ENCODE data around the gene XIAP.
"Not testable (repeated sequence)": the region's sequence is repeated elsewhere in the genome, so short reads cannot be mapped to it uniquely, and the experiment has no call there.

Gene XIAP

DNA sequence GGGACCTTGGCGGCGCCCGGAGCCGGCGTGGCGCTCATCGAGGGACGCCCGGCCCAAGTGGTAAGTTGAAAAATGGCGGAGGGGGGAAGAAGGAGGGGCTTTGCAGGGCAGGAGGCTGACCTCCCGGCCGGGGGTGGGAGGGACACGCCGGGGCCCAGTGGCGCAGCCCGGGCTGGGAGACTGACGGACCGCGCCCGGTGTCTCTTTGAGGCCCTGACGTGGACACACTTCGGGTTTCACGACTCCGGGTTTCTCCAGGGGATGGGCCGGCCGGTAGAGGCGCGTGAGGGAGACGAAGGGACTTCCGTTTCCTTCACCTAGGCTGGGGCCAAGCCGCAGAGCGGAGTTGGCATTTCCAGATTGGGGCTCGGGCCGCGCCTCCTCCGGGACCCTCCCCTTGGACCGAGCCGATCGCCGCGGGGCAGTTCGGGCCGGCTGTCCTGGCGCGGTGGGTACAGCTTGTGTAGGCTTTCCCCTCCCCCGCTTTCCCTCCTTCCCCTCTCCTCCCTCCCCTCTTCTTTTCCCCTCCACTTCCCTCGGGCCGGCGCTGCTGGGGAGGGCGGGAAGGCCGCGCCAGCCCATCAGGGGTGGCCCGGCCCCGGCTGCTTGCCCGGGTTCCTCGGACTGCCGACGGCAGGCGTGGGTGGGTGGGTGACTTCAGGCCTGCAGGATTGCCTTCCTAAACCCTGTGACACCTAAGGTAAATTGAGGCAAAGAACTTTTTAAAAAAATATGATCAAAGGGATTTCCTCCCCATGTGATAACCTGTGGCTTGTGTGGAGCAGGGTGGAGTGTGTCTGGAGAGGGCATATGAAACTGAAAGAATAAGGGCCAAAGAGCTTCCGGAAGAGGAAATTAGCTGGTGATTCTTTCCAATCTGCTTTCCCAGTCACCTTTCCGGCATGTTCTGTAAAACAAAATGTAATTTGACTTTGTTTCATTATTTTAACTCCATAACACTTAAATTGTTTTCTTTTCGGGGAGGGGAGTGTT lies at the start of gene XIAP:
XIAP (plus strand) TSS at position 208 of the 993 bp plus-strand sequence. CDS start 25,610 bp downstream, outside the sequence.
- DNase-seq, result peak; percentile 89

DNA sequence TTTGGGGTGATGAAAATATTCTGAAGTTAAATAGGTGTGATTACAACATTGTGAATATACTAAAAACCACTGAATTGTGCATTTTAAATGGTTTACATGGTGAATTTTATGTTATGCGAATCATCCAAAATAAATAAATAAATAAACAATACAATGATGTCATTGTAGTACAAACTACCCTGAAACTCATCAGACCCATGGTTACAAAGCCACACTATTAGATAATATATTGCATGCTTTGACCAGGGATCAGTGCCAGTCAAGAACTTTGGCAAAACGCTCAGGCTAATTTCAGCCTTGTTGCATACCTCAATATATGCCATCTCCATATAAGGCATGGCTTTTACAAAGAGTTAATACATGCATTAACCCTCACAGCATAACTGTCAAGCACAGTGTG lies 45.5 kb upstream of the XIAP start:
- no peak for DNase-seq

DNA sequence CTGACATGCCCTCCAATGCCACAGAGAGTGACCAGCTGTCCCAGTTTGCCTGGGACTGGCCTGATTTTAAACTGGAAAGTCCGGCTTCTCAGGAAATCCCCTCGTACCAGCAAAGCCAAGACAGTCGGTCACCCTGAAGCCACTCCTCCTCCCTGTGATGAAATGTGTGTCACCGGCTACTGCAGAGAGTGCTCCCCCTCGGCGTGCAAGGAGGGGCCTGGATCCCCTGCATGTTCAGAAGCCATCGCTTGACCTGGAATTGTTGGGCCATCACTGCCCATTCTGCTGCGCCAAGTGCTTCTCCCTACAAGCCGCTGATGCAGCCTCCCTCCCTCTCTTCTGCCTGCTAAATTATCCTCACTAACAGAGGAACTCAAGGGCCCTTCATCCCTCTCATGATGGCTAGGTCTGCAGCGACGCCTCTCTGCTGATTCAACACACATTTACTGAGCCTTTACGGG lies 44.9 kb upstream of the XIAP start:
- DNase-seq, result not testable (repeated sequence)

DNA sequence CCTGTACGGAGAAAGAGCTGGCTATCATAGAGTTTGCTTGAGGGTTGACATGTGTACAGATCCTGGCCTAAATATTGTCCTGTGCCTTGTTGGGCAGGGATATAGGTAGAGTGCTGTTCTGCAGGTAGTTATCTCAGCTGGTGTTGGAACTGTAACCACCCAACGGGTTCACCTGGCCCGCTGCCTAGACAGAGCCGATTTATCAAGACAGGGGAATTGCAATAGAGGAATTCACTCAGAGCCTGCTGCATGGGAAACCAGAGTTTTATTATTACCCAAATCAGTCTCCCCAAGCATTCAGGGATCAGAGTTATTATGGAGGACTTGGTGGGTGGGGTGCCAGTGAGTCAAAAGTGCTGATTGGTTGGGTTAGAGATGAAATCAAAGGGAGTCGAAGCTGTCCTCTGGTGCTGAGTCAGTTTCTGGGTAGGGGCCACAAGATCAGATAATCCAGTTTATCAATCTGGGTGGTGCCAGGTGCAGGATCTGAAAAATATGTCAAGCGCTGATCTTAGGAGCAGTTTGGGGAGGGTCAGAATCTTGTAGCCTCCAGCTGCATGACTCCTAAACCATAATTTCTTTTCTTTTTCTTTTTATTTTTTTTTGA lies 42.5 kb upstream of the XIAP start:
- DNase-seq, result no peak

DNA sequence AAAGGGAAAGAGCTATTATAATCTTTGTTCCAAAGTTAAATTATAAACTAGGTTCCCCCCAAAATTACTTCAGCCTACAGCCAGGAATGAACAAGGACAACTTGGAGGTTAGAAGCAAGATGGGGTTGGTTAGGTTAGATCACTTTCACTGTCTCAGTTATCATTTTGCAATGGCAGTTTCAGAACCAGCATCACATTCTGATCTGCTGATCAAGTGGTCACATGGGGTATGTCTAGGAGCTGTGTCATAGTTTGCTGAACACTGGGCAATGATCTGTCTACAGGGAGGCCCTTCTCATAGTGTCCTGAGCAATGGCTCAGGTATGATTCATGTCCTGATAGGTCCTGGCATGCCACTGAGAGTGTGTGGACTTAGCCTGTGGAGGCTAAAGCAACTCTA lies 41.6 kb upstream of the XIAP start:
- DNase-seq, result no peak

DNA sequence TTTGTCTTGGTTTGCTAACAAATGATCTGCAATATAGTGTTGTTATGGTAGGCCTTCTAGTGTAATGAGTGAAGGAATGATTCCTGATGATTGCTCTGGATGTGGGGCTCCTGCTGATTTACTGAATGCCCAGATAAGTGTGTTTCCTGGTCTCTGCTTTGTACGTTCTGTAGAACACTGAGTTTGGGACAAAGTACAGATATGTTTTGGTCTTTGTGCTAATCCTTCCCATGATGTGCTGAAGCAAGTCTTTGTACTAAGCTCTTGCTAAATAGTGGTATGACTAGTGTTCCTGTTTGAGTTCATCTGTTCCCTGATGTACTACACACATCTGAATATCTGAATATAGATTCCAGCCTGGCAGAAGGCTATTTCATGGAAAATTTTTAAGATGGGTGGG lies 36.9 kb upstream of the XIAP start:
- no peak for DNase-seq

DNA sequence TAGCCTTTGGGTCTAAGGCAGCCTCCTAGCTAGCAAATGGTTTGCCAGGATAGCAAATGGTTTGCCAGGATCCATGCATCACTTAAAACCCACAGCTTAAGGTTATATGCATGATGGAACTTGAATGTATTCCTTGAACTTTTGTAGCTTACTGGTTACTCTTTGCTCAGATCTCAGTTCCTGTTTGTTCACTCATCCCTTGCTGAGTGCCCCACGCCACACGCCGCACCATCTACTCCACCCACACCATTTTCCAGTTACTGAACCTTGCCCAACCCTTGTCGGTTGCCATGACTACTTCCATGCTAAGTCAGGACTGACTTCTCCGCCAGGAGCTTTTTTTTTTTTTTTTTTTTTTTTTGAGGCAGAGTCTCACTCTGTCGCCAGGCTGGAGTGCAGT lies 29.5 kb upstream of the XIAP start:
- DNase-seq, result no peak

DNA sequence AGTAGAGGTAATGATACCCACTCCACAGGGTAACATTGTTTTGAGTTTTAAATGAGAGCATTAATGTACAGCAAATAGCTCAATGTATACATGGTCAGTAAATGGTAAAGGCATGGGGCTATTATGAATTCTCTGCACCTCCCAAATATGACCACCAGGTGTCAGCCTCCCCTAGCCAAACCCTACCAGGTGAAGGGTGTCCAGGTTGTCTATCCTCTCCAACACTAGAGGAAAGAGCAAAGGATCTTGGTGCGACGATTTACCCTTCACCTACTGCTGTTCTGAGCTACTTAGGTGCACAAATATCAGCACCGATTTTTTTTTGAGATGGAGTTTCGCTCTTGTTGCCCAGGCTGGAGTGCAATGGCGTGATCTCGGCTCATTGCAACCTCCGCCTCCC lies 26.5 kb upstream of the XIAP start:
- DNase-seq, result peak; percentile 25

DNA sequence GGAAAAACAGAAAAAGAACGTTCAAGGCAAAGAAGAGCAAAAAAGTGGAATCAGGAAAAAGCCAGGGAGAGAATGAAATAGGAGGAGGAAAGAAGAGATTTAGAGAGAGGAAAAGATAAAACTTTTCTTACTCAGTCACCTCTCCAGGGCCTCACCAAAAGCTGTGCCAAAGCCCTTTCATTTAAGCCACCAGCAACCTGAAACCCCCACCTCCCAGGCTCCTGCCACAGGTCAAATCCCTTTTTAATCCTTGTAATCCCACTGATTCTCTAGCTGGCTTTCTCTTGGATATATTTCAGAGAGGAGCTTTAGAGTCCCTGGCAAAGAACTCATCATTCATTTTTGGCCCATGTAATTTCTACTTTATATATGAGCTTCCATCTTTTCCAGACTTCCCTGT lies 25.7 kb upstream of the XIAP start:
- DNase-seq, result no peak

DNA sequence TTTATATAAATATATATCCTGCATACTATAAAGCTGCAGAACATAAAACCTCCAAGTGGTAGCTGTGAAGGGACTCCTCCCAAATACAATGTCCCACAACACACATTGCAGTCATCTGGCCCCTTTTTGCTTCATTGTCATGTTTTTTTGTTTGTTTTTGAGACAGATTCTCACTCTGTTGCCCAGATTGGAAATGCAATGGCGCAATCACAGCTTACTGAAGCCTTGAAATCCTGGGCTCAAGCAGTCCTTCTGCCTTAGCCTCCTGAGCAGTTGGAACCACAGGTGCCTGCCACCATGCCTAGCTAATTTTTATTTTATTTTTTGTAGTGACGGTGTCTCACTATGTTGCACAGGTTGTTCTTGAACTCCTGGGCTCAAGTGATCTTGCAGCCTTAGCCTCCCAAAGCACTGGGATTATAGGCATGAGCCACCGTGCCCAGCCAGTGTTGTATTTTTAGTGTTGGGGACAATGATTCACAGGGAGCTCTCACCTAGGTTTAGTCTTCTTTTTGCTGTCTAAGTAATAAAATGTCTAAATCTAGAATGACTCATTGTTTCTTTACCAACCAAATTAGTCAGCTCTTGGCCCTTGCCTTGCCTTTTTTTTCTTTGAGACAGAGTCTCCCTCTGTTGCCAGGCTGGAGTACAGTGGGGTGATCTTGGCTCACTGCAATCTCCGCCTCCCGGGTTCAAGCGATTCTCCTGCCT lies 24.0 kb upstream of the XIAP start:
- DNase-seq, result peak; percentile 11

DNA sequence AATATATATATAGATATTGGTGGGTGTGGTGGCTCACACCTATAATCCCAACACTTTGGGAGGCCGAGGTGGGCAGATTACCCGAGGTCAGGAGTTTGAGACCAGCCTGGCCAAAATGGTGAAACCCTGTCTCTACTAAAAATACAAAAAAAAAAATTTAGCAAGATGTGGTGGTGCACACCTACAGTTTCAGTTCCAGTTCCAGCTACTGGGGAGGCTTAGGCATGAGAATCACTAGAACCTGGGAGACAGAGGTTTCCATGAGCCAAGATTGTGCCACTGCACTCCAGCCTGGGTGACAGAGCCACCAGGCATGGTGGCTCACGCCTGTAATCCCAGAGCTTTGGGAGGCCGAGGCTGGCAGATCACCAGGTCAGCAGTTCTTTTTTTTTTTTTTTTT lies 14.7 kb upstream of the XIAP start:
- DNase-seq, result not testable (repeated sequence)

DNA sequence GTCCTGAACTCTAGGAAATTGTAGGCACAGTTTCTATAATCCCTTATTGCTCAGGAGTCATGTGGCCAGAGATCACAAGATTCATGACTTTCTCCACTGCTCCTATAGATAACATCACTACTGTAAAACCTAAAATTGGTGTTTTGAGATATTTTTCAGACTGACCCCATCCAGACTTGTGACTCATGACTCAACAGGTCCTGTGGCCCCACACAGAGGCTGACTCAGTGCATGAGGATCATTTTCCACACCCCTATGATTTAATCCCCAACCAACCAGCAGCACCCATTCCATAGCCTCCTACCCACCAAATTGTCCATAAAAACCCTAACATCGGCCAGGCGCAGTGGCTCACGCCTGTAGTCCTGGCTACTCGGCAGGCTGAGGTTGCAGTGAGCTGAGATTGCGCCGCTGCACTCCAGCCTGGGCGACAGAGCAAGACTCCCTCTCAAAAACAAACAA lies 13.2 kb upstream of the XIAP start:
- no peak for DNase-seq

DNA sequence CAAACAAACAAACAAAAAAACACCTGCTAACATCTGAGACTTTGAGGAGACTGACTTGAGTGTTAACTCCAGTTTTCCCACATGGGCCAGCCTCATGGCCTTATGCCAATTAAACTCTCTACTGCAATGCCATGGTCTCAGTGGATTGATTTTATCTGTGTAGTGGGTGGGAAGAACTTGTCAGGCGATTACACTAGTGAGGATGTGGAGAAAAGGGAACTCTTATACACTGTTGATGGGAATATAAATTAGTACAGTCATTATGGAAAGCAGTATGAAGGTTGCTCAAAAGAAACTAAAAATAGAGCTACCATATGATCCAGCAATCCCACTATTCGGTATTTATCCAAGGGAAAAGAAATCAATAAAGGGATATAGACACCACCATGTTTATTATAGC lies 12.8 kb upstream of the XIAP start:
- no peak for DNase-seq

DNA sequence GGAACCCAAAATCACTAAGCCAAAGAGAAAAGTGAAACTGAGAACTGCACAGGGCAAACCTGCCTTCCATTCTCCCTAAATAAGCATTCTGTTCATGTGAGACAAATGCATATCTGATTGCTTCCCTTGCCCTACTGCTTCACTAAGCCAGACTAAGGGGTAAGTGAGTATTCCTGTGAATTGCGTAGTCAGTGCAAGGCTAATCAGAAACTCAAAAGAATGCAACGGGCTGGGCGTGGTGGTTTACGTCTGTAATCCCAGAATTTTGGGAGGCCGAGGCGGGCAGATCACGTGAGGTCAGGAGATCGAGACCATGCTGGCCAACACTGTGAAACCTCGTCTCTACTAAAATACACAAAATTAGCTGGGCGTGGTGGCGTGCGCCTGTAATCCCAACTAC lies 10.8 kb upstream of the XIAP start:
- no peak for DNase-seq

DNA sequence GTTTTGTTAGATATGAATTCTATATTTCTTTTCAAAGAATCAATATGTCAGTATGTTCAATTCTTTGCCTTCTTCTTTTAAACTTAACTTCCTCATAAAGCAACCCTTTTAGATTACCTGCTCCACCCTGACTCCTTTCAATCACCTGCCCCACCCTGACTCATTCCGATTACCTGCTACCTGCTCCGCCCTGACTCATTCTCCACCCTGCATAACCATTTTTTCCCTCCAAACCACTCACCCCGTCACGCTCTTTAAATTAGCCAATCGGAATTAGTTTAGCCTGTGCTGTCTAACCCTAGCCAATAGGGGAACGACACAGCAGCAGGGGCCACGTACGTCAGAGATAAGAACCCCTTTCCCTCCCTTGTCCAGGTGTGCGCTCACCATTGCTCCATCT lies 9.9 kb upstream of the XIAP start:
- DNase-seq, result not testable (repeated sequence)

DNA sequence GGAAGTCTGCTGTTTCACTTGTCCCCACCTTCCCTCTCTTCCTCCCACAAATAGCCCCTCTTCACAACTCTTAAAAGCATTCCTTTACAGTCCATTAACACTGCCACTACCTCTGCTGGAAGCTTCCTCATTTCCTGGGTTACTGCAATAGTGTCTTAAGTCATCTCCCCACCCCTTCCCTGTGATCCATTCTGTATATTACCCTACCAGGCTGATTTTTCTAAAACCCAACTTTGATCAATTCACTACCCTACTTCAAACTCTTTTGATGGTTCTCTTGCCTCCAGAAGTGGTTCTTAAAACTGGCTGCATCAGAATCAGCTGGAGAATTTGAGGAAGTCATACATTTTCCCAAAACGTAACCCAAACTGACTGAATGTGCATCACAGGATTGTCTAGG lies 8.8 kb upstream of the XIAP start:
- DNase-seq, result no peak

DNA sequence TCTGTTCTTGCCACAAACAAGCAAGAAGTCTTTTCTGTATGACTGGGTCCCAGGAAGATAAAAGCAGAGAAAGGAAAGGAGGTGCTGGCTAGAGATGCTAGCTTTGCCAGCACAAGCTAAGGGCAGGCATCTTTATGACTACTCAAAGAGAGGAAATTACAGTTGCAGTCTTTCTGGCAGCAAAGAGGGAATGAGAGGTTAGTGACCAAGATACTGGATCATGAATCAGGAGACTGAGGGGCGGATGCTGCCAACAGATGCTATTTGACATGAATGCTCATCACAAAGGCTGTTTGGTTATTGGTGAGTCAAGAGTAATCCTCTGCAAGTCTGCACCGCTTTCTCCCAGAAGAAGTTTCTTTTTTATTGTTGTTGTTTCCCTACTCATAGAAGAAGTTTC lies 5.5 kb upstream of the XIAP start:
- DNase-seq, result no peak

DNA sequence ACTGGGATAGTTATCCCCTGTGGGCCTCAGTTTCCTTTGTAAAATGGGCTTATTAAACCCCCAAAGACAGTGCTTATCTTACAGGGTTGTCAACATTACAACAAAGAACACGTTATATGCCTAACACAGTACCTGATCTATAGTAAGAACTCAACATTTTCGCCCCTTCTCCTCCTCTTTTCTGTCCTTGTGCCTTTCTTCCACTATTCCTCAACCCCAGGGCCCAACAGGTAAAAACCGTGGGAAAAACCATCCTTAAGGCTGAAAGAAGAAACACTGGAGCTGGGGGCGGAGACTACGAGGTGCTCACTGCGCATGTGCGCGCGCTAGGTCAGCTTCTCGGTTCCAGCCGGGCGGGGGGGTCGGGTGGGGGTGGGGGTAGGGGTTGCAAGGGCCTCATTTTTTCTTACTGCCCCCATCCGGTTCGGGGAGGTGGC lies 426 bp upstream of the XIAP start:
- DNase-seq, result no peak

DNA sequence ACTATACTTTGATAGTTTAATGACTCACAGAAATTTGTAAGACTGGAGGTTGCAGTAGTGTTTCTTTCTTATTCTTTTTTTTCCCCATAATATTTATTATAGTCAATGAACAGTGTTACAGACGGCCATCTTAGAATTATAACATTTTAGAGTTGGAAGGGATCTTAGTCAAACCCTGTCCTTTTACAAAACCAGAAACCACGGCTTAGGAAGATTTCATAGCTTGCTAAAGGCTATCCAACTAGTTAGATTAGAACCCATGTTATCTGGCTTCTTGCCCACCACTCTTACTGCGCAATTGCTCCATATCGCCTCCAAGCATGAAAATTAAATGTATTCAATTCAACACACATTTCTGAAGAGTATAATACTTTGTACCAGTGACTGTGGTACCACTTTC lies 1.1 kb downstream of the XIAP start:
- DNase-seq, result no peak

DNA sequence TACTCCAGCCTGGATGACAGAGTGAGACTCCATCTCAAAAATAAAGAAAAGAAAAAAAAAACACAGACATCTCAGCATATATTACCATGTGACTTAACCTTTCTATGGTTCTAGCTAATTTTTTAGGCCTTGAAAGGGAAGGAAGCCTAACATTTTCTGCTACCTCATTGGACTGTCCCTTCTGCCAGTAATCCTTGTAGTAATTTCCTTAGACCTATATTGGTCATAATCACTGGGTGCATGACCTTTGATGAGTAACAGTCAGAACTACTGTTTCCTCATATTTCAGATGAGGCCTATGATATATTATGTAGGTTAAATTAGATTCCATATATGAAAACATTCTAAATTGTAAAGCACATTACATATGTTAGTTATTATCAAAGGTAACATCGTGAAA lies 9.6 kb downstream of the XIAP start:
- no peak for DNase-seq

DNA sequence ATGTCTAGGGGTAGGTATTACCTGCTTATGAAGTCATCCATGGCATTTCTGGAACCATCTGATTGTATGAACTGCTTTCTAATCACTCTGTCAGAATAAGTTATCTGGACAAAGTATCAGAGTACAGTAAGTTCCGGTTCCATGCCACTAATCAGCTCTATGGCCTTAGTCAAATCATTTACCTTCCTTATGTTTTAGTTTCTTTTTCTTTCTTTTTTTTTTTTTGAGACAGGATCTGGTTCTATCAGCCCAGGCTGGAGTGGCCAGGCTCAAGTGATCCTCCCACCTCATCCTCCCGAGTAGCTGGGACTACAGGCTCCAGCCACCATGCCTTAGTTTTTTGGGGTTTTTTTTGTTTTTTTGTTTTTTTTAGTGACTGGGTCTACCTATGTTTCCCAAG lies 11.5 kb downstream of the XIAP start:
- no peak for DNase-seq

DNA sequence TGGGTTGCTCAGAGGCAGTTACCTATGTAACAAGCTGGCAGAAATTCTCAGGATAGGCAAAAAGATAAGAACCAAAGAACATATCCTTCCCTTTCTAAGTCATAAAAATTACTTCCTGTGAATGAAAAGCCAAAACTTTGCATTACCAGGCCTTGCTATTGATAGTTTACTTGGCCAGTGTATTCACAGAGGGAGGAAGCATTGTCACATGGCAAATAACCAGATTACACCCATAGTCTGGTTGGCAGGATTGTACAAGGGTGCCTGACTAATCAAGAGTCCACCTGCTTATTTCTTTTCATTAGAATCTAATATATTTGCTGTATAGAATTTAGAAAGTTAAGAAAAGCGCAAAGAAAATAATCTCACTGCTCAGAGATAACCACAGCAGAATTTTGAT lies 14.1 kb downstream of the XIAP start:
- DNase-seq, result no peak

DNA sequence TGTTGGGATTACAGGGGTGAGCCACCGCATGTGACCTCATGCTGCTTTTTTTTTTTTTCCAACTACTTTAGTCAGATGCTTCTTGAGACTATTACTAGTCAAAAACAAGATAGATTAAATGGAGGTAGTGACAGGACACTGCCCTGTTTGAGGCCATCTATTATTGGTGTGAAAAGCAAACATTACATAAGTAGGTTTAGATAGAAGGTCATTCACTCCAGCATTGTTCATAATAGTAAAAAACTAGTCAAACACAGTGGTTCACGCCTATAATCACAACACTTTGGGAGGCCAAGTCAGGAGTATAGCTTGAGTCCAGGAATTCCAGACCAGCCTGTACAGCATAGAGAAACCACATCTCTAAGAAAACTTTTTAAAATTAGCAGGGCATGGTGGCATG lies 16.3 kb downstream of the XIAP start:
- no peak for DNase-seq

DNA sequence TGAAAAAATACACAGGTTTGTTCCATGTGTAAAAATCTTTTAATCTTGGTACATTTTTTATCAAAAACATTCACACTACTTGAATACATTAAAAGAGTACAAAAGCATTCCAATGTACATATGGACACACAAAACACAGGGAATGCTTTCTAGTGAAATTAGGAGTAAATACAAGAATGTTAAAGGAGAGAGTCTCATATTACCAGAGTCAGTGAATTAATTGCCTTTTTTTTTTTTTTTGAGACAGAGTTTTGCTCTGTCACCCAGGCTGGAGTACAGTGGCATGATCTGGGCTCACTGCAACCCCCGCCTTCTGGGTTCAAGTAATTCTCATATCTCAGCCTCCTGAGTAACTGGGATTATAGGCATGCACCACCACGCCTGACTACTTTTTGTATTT lies 17.0 kb downstream of the XIAP start:
- no peak for DNase-seq

All from NK-92 treated with Interleukin-12 subunit alpha and Interleukin-12 subunit beta, amount 100 ng/mL, for 24 hours (cell line).